SK-N-SH (cell line): ENCODE results near the gene NSL1.
"Not testable (repeated sequence)": the region's sequence is repeated elsewhere in the genome, so short reads cannot be mapped to it uniquely, and the experiment has no call there.

Source experiments
- CHD2 ChIP-seq: fragments of 150-350 bp; IDR thresholded peaks from 2 replicates; pipeline ENCODE4 v1.6.1; 2018; ENCODE audit warnings: low read length; ENCODE audit not compliant: partially characterized antibody
- CTCF ChIP-seq: fragments of 200-600 bp; sonication (generic); IDR thresholded peaks from 2 replicates; pipeline ENCODE4 v1.6.1; 2017; ENCODE audit warnings: antibody characterized with exemption, mild to moderate bottlenecking, moderate library complexity
- EP300 ChIP-seq, 2 experiments: IDR thresholded peaks; 2 replicates each; pipeline versions ENCODE4 v1.4.0 to v1.6.1; 2012; ENCODE audit warnings: borderline replicate concordance in 1 of 2, low read depth in 1 of 2, low read length in 1 of 2
- EZH2phosphoT487 ChIP-seq: fragments of 200-600 bp; sonication (generic); IDR thresholded peaks from 2 replicates; pipeline ENCODE4 v1.6.1; 2017; ENCODE audit warnings: low read depth, mixed run types, mild to moderate bottlenecking, antibody characterized with exemption, moderate library complexity, borderline replicate concordance
- MXI1 ChIP-seq: IDR thresholded peaks from 2 replicates; pipeline ENCODE4 v1.6.1; 2012; ENCODE audit warnings: mild to moderate bottlenecking, low read depth, low read length, improper control_type of control experiment
- POLR2AphosphoS5 ChIP-seq: IDR thresholded peaks from 2 replicates; pipeline ENCODE4 v1.6.1; 2012; ENCODE audit warnings: low read depth, low read length
- RCOR1 ChIP-seq: fragments of 150-350 bp; IDR thresholded peaks from 2 replicates; pipeline ENCODE4 v1.6.1; 2017; ENCODE audit warnings: antibody characterized with exemption, low read length
- REST ChIP-seq: IDR thresholded peaks from 2 replicates; pipeline ENCODE4 v1.6.1; 2012; ENCODE audit warnings: mild to moderate bottlenecking, low read depth, low read length, moderate library complexity
- TAF1 ChIP-seq: IDR thresholded peaks from 2 replicates; pipeline ENCODE4 v1.6.1; 2012; ENCODE audit warnings: low read depth, mild to moderate bottlenecking, low read length, moderate library complexity, borderline replicate concordance
- YY1 ChIP-seq: IDR thresholded peaks from 2 replicates; pipeline ENCODE4 v1.4.0; 2012; ENCODE audit warnings: low read depth, mild to moderate bottlenecking

- TF ChIP-seq EP300 (IDR thresholded peaks at IDR 0.05; ENCODE audit: borderline replicate concordance in 1 of 2, low read depth in 1 of 2, low read length in 1 of 2); REST; CTCF; POLR2AphosphoS5; TAF1; CHD2; MXI1; YY1; EZH2phosphoT487; RCOR1: not testable (repeated sequence)
These were observed 66.9 kb downstream of the NSL1 start for GRCh38 chr1:212724679-212725078.
